Stimulated activated CD4-positive, alpha-beta T cell treated with anti-CD3 and anti-CD28 coated beads, Interleukin-2, amount 100 ng/mL, for 48 hours (primary cell): ENCODE results near the gene USP24.
"Not testable (repeated sequence)": the region's sequence is repeated elsewhere in the genome, so short reads cannot be mapped to it uniquely, and the experiment has no call there.

Experiments
- DNase-seq, 2 donors: peaks; one replicate each; pipeline ENCODE4 v3.0.0-alpha.2; 2020

The USP24 gene

DNA sequence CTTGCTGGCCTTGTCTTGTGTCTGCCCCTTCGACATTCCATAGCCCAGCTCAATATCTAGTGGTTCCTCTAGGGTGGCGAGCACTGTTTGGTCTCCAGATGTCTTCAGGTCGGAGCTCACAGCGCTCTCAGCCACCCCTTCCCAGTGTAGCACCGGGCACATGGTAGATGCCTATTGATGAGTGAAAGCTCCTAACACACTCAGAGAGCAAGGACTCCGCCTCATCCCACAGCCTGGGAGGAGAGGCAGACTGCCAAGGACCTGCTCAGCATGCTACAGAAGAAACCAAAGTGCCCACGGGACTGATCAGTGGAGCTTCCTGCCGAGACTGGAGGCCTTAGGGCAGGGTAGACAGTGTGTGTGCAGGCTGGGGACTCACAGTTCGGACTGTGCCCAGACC is 164.9 kb downstream of the USP24 start:
- no peak for DNase-seq

DNA sequence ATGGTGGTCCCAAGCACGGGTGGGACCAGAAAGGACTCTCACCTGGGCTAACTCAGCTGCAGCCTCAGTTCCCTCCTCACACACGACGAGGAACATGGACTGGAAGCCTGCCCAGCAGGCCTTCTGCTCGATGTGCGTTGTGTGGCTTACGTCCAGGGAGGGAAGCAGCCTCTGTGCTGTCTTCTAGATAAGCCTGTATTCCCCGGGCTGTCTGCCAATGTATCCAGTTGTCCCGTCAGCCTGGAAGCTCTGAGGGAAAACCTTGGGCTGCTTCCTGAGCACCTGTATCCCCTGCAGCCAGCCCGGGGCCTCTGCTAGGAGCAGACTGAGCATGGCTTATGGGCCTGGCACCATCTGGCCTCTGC is 165.3 kb downstream of the USP24 start:
- DNase-seq: no peak

DNA sequence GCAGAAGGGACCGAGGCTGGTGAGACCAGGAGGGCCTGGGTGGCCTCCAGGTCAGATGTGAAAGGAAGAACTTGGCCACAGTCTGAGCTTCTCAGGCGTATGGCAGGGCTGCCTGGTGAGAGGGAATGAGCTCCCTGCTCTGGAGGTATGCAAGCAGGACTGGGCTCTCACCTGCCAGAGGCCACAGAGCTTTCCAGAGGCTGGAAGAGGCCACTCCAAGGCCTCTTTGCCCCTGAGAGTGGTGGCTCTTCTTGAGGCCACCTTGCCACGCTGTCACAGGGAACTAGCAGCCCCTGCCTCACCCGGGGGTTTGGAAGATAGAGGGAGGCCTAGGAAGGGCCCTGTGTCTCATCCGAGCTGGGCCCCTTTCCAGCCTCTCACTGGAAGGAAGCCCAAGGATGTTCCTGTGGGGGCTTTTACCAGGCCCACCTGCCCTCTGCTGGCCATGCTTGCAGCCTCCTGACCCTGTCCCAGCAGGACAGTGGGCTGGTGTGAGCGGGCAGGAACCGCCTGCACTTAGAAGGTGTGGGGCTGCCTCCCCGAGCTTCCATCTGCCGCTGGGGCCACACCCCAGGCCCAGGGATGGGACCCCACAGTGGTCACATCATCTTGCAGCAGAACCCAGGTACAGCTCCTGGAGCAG is 165.8 kb downstream of the USP24 start:
- no peak for DNase-seq

GRCh38 chr1:55048453-55049270 is 166.5 kb downstream of the USP24 start:
- DNase-seq: no peak

GRCh38 chr1:55047611-55048010 is 167.6 kb downstream of the USP24 start:
- DNase-seq: no peak

GRCh38 chr1:55046871-55047270 is 168.3 kb downstream of the USP24 start:
- DNase-seq: no peak

DNA sequence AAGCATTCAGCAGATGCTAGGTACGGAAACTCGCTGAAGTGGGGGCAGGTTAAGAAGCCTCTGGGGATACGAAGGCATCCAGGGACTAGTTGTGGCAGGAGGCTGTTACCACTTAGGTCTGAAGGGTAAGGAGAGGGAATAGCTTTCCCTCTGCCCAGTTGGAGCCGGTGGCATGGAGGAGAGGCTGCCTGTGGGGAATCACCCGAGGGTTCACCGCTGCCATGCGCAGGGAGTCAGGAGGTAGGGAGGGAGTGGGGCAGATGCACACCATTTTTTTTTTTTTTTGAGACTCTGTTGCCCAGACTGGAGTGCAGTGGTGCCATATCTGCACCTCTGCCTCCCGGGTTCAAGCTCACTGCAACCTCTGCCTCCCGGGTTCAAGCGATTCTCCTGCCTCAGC is 169.7 kb downstream of the USP24 start:
- no peak for DNase-seq

- DNase-seq: no peak
Measured at GRCh38 chr1:55044617-55045397, 170.4 kb downstream of the USP24 start.

GRCh38 chr1:55043726-55044125 is 171.4 kb downstream of the USP24 start:
- no peak for DNase-seq

DNA sequence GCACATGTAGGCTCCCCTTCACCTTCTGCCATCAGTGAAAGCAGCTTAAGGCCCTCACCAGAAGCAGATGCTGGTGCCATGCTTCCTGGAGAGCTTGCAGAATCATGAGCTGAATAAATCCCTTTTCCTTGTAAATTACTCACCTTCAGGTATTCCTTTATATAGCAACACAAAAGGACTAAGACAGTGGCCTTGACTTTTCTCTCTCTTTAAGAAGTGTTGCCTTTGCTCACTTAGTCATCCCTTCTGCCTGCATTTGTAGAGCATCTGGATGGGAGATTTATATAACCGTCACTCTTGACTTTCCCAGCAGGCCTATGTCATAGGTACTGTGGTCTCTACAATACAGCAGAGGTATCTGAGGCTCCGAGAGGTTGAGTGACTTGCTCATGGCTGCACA is 172.2 kb downstream of the USP24 start:
- no peak for DNase-seq

DNA sequence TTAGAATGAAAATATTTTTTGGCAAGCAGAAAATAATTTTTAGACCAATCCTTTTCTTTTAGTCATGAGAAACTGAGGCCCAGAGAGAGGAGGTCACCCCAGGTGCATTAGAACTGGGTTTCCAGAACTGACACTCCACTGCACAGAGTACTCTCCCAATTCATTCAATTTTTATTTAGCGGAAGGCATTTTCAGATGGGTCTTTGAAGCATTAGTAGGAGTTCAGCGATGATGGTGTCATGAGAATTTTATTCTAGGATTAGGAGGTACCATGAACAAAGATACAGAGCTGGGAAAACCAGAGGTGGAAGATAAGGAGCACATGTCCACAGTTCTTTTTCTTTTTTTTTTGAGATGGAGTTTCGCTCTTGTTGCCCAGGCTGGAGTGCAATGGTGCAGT is 173.6 kb downstream of the USP24 start:
- no peak for DNase-seq

- no peak for DNase-seq
Measured at GRCh38 chr1:55040933-55041494, 174.2 kb downstream of the USP24 start.

DNA sequence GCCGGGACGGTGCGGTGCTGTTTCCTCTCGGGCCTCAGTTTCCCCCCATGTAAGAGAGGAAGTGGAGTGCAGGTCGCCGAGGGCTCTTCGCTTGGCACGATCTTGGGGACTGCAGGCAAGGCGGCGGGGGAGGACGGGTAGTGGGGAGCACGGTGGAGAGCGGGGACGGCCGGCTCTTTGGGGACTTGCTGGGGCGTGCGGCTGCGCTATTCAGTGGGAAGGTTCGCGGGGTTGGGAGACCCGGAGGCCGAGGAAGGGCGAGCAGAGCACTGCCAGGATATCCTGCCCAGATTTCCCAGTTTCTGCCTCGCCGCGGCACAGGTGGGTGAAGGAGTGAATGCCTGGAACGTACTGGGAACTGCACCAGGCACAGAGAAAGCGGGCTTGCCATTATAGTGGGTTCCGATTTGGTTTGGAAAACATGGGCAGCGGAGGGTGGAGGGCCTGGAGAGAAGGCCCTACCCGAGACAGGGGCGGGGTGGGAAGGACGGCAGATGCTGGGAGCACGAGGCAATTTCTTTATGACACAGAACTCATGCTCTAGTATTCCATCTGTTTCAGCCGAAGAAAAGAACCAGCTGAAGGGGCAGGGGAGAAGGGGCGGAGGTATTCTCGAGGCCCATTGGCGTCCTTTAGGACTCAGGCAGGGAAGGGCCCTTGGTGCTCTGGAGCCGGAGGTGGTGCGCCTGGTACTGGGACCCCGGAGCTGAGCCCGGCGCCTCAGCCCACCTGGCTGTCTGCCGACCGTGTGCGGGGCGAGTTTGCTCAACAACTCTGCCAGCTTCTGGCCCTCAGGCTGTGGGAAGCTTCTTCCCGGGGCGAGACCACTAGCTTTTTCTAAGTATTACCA is 174.9 kb downstream of the USP24 start:
- DNase-seq: no peak

- no peak for DNase-seq
Measured at GRCh38 chr1:55039342-55040082, 175.7 kb downstream of the USP24 start, which contains the start of gene PCSK9. Gene PCSK9 (plus strand): TSS chr1:55039548. CDS start chr1:55039838, 290 bp downstream.

DNA sequence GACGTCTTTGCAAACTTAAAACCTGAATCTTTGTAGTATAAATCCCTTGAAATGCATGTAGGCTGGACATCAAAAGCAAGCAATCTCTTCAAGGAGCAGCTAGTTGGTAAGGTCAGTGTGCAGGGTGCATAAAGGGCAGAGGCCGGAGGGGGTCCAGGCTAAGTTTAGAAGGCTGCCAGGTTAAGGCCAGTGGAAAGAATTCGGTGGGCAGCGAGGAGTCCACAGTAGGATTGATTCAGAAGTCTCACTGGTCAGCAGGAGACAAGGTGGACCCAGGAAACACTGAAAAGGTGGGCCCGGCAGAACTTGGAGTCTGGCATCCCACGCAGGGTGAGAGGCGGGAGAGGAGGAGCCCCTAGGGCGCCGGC is 176.2 kb downstream of the USP24 start:
- no peak for DNase-seq

- no peak for DNase-seq
Measured at GRCh38 chr1:55038552-55038838, 176.7 kb downstream of the USP24 start.

- DNase-seq: no peak
Measured at GRCh38 chr1:55037733-55038551, 177.2 kb downstream of the USP24 start.

DNA sequence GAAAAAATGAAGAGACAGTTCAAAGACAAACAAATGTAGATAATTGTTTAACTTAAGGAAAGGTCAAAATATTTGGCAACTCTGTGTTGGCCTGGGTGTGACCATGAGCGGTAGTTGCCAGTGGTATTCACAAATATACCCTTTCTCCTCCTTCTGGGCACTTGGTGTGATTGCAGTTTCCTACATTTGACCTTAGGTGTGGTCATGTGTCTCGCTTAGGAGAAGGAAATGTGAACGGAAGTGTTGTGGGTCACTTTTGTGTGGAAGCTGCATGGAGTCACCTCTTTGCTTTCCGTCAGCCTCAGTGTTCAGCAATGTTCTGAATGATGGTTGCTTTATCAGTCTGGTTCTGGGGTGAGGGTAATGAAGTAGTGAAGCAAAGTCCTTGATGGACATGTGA is 179.3 kb downstream of the USP24 start:
- DNase-seq: no peak

GRCh38 chr1:55034476-55035133 is 180.6 kb downstream of the USP24 start:
- no peak for DNase-seq

DNA sequence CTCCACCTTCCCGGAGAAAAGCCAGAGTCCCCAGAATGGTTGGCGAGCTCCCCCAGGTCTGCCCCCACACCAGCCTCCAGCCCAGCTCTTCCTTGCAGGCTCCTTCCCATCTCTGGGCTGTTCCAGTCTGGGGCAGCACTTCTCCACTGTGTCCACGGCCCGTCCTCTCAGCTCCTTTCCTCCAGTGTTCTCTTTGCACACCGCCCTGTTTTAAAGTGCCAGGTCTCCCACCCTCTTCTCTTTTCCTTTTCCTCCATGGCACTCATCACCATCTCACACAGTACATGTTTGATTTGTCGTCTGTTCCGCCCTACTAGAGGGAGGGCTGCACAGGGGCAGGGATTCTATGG is 181.9 kb downstream of the USP24 start:
- no peak for DNase-seq

- DNase-seq: not testable (repeated sequence)
Measured at GRCh38 chr1:55031098-55031497, 184.1 kb downstream of the USP24 start.
